Fibroblast of gingiva (primary cell): ENCODE data around the gene ATOH8.

Experiments used
- DNase-seq: peaks from one replicate; pipeline ENCODE4 v3.0.0-alpha.2; 2011; ENCODE audit warnings: low read depth

Gene ATOH8

GRCh38 chr2:85802354-85803103 is 48.7 kb downstream of the ATOH8 start:
- peak; percentile 55 for DNase-seq

DNA sequence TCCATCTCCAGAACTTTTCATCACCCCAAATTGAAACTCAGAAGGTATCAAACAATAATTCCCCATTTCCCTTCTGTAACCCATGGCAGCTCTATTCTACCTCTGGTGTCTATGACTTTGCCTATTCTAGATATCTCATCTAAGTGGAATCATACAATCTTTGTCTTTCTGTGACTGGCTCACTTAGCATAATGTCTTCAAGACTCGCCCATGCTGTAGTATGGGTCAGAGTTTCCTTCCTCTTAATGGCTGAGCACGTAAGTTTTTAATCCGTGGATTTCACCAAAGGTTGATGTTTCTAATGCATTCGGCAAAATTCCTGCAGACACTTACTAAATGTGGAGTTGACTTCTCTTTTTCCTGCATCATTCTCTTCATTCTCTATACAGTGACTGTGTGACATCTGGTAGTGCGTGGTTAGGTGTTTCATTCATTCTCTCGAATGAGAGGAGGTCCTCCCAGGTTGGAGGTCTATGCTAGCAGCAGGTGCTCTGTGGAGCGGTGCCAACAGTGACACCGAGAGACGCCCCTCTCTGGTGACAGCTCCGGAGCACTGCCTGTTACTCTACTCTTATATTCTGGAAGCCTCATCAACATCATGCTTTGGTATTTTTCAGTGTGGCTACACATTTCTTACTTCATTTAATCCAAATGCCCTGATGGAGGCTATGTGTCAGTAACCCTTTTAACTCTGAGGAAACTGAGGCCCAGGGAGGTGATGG is 50.1 kb downstream of the ATOH8 start:
- DNase-seq, result no peak

GRCh38 chr2:85804583-85804982 is 50.8 kb downstream of the ATOH8 start:
- no peak for DNase-seq

- no peak for DNase-seq
Observed at GRCh38 chr2:85806358-85807118, 52.7 kb downstream of the ATOH8 start.

- no peak for DNase-seq
Observed at GRCh38 chr2:85807756-85808155, 54.0 kb downstream of the ATOH8 start.

DNA sequence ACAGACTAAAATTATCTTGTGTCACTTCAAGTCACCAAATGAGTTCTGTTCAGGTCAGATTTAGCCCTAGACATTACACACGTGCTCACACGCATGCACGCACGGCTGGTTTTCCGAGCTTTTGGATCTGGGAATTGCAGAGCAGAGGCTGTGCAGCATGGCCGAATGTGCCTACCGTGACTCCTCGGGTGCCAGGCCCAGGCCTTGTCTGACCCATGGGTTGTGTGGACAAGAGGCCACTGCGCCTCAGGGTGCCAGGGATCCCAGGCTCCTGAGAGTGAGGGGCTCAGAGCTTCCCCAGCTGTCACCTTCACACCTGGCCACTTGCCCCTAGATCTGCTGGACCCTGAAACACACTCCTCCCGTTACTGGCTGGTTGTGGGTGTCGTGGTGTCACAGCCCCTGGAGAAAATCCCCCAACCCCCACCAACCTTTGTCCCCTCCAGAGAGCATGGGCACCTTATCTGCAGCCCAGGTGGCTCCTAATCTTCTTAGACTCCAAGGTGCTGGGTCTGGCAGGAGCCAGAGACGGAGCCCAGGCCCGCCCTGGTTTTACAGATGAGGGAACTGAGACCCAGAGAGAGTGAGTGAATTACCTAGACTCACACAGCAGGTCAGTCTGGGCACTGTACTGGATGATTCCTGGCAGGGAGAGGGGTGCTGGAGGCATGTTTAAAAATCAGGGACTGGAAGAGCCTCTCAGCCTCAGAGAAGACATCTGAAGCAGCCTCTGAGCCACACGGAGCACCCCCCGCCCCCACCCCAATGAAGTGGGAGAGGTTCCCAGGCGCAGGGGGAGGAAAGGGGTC is 56.8 kb downstream of the ATOH8 start:
- no peak for DNase-seq

DNA sequence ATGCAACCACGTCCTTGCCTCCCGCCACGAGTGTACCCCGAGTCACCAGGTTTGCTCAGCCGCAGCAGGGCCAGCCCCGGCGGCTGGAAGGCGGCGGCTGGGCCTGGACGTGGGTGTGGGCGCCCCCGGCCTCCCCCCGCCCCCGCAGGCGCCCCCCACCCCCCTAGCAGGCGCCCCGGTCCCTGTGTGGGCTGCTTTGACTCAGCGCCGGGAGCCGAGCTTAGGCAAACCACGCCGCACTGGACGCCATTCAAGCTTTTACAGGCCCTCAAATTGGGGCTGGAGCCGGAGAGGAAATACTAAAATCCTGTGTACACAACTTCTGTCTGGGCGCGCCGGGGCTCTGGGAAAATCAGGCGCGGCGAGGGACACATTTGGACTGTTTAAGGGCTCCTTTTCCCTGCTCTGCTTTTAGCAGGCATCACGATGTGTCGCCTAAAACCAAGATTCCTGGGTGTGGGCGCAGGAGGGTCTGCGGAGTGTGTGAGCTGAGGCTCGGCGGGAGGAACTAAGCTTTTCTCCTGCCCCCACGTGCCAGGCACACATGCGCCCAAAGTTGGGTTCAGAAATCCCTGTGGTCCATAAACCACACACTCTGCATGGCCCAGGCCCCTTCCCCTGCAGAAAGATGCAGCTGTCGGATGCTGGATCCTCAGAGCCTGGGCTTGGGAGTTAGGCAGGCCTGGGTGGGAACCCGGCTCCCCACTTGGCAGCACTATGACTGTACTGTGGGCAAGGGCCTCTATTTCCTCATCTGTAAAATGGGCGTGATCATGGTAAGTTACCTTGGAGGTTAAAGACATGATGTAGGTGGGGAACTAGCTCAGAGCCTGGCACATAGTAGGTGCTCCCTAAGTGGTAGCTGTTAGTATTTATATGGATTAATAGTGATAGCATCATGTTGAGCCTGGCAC is 57.6 kb downstream of the ATOH8 start:
- peak; percentile 39 for DNase-seq

- DNase-seq, result no peak
Observed at GRCh38 chr2:85812094-85812735, 58.4 kb downstream of the ATOH8 start.

GRCh38 chr2:85813211-85813981 is 59.6 kb downstream of the ATOH8 start:
- no peak for DNase-seq

- peak; percentile 75 for DNase-seq
Observed at GRCh38 chr2:85813982-85814801, 60.4 kb downstream of the ATOH8 start.

DNA sequence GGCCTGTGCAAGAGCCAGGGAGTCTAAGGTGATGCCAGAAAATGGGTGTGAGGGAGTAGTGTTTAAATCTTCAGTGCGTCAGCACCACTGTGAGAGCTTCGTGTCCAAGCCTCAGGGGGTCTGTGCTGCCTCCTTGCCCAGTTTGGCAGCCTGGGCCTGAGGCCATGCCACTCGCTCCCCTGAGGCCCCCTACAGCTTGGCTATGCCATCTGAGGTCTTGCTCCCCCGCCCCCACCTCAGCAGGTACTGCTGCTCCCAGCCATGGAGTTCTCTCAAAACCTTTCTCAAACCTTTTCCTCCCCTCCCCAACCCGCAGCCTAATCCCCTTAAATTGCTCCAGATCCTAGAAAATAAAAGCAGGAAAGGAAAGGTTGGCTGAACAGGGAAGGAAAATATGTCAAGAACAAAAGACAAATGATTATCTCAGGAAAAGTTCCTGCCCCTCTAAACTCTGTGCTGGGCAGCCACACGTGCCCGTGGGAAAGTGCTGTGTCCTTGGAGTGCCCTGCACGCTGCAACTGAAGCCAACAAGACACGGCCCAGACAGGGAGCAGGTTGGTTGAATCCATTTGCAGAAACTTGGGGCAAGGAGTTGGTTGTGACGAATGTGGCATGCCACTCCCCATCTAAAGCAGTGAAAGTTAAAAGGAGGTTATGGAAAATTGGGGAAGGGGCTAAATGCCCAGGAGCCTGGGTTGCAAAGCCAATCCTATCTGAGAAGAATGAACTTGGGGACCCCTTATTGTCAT is 61.2 kb downstream of the ATOH8 start:
- DNase-seq, result no peak

GRCh38 chr2:85819811-85820510 is 66.2 kb downstream of the ATOH8 start:
- DNase-seq, result no peak

DNA sequence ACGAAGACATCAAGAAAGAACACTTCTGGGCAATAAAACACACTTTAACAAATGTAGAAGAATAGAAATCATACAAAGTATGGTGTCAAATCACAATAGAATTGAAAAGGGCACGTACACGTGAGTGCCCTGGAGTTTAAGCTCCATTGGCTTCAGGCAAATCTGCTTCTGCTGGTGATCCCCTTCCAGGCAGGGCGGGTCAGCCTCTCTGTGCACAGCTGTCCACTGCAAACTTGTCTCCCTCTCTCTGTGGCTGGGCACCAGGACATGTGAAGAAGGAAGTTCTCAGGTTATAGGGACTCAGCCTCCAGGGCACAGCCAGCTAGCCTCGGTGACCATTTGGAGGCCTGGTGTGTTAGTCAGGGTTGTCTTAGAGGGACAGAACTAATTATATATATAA is 69.0 kb downstream of the ATOH8 start:
- no peak for DNase-seq

DNA sequence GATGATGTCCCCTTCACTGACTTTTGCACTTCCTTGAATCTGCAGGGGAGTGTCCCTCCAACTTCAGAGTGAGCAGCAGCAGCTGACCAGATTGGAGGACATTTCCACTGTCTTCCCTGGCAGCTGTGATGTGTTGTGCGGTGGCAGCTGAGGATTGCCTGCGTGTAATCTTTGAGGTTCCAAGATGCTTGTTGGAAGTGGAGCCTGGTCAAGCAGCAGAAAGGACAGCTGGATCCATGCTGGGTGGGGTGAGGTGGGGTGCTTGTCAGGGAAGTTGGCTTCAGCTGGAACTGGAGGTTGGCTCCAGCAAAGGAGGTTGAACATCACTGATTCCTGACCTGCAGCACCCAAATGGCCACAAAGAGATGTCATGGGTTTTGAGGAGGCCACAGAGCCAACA is 70.2 kb downstream of the ATOH8 start:
- no peak for DNase-seq

DNA sequence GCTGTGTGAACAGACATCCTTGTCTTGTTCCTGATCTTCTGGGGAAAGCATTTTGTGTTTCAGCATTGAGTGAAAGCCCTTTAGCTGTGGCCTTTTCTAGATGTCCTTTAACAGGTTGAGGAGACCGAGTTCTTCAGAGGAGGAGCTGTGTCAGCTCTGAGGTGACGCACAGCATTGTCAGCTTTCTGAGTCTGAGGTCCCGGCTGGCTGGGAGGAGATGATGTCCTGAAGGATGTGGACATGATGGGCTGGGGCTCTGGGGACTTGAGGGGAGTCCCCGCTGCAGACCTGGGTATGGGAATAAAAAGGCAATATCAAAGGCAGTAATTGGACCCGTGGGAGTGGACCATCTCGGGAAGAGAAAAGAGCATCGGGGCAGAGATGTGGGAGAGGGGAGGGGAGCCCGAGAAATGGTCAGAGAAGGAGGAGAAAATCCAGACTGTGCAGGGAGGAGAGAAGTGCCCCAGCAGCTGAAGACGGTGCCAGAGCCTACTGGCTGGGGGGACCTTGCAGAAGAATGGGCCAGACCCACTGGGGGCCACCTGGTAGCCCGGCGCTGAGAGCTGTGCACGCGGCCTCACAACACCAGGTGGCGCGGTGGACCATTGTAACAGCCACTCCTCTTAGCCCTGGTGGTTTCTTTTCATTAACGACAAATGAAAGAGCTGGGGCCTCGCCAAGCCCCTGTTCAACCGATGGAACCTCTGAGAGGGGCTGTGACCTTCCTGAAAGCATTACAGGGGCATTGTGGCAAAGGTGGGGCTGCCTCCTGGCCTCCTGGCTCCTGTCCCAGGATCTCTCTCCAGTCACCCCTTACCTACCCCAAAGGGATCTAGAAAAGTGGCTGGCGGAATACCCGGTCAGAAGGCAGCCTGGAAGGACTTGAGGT is 73.4 kb downstream of the ATOH8 start:
- peak; percentile 30 for DNase-seq

DNA sequence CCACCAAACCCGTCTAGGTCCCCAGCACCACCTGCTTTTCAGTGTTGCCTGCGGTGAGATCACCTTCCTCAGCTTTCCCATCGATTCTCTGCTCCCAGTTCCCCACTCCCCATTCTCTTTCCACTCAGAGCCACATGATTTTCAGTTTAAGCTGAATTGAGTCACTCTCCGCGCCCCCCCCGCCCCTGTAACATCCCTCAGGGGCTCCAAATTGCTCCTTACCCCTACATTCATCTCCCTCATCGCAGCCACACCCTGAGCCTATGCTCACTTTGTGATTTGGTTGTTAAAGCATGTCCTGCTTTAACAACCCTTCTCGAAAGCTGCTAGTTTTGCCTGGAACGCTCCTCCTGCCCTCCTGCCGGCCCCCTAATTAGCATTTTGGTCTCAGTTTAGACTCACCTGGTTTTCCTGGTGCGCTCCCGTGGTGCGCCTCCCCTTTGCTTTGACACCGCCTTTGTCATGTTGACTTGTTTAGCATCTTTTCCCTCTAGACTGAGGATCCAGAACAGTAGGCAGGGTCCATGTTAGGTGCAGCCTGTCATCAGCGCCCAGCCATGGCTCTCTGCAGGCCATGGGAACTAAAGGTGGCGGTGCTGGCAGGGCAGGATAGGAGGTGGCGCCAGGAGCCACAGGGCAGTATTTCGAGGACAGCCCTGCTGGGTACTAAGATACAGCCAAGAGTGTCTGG is 74.2 kb downstream of the ATOH8 start:
- no peak for DNase-seq
